GM12872 (cell line): ENCODE measurements around the gene ACHE.

ENCODE experiments used
- CTCF ChIP-seq: IDR thresholded peaks from 3 replicates; pipeline ENCODE4 v1.5.1; 2011; ENCODE audit warnings: low read depth, mild to moderate bottlenecking, low read length, moderate library complexity; ENCODE audit not compliant: insufficient read depth

ACHE gene

GRCh38 chr7:100887516-100888290 is 8.0 kb downstream of the ACHE start:
- TF ChIP-seq CTCF, result no peak

- no peak for TF ChIP-seq CTCF
Observed at GRCh38 chr7:100886936-100887515, 8.7 kb downstream of the ACHE start.

DNA sequence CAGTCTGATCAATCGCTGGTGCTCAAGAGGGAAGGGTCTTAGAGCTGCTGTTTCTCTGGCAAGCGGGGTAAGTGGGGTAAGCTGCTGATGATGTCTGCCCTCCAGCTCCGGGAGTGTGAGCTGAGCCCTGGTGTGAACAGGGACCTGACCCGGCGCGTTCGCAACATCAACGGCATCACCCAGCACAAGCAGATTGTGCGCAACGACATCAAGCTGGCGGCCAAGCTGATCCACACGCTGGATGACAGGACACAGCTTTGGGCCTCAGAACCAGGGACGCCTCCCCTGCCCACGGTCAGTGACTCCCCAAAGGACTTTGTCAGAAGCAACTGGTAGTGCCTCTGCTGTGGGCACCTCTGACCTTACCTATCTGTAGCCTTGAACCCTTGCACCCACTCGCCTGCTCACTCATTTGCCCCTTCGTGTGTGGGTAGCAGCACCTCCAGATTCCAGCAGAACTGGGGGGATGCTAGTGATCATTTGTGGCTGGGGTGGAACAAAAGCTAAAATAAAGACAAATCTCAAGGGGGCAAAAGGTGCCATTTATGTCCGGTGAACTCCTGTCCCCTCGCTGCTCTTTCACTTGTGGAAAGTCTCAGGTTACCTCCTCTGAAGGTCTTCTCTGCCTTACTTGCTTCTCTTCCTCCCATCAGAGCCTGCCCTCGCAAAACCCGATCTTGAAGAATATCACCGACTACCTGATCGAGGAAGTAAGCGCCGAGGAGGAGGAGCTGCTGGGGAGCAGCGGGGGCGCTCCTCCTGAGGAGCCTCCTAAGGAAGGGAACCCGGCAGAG is 9.3 kb downstream of the ACHE start:
- TF ChIP-seq CTCF, result no peak

DNA sequence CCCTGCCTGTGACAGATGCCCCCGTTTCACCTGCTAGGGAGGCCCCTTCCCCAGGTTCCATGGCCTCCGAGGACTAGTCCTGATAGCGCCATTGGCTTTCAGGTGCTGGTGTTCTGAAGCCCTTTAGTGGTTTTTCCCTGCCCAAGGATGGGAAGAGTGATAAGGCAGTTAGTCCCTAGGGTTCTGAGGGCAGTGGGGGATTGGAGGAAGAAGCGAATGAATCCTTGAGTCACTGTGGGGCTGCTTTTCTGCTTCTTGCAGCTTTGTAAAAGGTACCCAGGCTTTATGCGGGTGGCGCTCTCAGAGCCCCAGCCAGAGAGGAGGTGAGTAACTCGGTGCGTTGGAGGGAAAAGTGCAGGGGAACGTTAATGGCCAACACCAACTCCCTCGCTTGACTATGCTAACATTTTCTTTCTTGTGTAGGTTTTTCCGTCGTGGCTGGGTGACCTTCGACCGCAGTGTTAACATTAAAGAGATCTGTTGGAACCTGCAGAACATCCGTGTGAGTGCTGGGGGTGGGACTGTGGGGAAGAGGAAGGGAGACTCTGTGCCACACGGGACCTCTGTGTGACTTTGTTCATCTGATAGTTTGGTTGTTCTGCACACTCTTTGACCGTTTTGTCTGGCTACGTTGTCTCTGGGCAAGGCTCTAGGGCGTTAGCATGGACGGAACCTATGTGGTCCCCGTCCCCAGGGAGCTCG is 10.1 kb downstream of the ACHE start:
- TF ChIP-seq CTCF, result no peak

GRCh38 chr7:100884736-100885439 is 10.8 kb downstream of the ACHE start:
- TF ChIP-seq CTCF, result no peak

DNA sequence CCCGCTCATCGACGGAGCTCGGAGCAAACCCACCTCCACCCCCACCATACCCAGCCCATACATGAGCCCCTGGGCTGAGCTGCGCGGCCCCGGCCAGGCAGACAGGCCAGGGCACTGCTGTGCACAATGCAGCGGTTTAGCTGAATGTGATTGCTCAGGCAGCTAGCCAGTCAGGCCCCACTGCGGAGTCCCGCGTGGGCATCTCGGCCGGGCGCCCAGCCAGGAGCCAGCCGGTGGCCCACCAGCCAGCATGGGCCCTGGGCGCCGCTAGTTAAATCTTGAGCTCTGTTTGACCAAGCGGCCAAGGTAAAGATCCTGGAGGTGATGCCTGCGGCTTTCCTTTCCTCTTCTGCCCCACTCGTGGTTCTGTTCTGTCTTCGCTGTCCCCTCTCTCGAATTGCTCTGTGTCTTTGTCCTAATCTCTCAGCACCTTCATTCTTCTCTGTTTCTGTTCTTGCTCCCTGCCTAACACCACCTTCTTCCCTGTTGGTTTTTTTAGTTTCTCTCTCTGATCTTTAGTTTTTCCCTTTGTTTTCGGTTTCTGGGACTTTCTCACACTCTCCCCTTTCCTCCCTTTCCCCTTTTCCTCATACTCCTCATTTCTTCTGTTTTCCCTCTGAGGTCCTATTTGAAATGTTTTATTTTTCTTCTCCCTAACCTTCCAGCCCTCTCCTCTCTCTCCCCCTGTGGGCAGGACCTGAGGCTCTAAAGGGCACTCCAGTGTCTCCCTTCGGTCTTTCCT is 12.7 kb downstream of the ACHE start:
- no peak for TF ChIP-seq CTCF
